ENCODE data around the gene ZNRD2. TPM values are rescaled to one million over a fixed set of nuclear protein-coding genes. Genes with fewer than 3 reads are reported as not detected.
A peak's percentile ranks its signal among the peaks of the same experiment; 100 is the strongest.

Gene ZNRD2
- polyA plus RNA-seq, 1 experiment, result 23.5 TPM

- POLR2A ChIA-PET, result interaction anchor here (0.6 to 2.5 kb wide), 17 partner anchors 9 to 263 kb away, joined by 3 to 13 read pairs (median 4); partner anchors contain the start of genes MALAT1, NEAT1, PCNX3 and POLA2
- Histone ChIP-seq H3K27me3 (ENCODE audit: control insufficient read depth, insufficient read depth, low read length) (no peaks in the 10 kb centered on the region), H3K27ac (ENCODE audit: low read depth, low read length) (peak within 1 kb of the TSS; percentile 61), H3K9me3 (ENCODE audit: control insufficient read depth, insufficient read depth, low read length) (no peaks in the 10 kb centered on the region), H3K4me3 (ENCODE audit: low read depth, low read length) (peak within 1 kb of the TSS; percentile 92)
- TF ChIP-seq CTCF (IDR thresholded peaks at IDR 0.05; ENCODE audit: low read depth, low read length), result no peak
- CTCF ChIA-PET, result interaction anchor here (0.6 to 1.4 kb wide), 3 partner anchors 69 to 250 kb away, joined by 3 to 6 read pairs (median 3); no protein-coding TSS in a partner anchor
- DNase-seq (ENCODE audit: low read depth, low spot score), result no peak
Measured at GRCh38 chr11:65524741-65525545, 45.3 kb upstream of the ZNRD2 start, which contains the start of gene SCYL1. Gene SCYL1, plus strand, starts transcription at chr11:65525083. Its CDS starts 71 bp downstream, at chr11:65525154.

GRCh38 chr11:65525546-65526480 is 44.5 kb upstream of the ZNRD2 start:
- no peak for TF ChIP-seq CTCF (IDR thresholded peaks at IDR 0.05; ENCODE audit: low read depth, low read length)
- H3K27me3 ChIP-seq (ENCODE audit: control insufficient read depth, insufficient read depth, low read length), result no peaks in the 10 kb centered on the region
- CTCF ChIA-PET, result interaction anchor here (0.6 to 1.4 kb wide), 4 partner anchors 69 to 250 kb away, joined by 3 to 6 read pairs (median 4); no protein-coding TSS in a partner anchor
- POLR2A ChIA-PET, result interaction anchor here (0.6 to 2.5 kb wide), 14 partner anchors 8 to 264 kb away, joined by 3 to 13 read pairs (median 4); partner anchors contain the start of genes MALAT1, NEAT1, PCNX3 and POLA2
- H3K9me3 ChIP-seq (ENCODE audit: control insufficient read depth, insufficient read depth, low read length), result no peaks in the 10 kb centered on the region
- H3K4me3 ChIP-seq (ENCODE audit: low read depth, low read length), result peak overlapping the region; percentile 92
- peak overlapping the region; percentile 61 for H3K27ac ChIP-seq (ENCODE audit: low read depth, low read length)
- DNase-seq (ENCODE audit: low read depth, low spot score), result no peak

- ChIA-PET CTCF (interaction anchor here (1.2 kb wide), 1 partner anchor 13 kb away, joined by 4 read pairs; no protein-coding TSS in a partner anchor), POLR2A (no interaction called here)
- TF ChIP-seq CTCF (IDR thresholded peaks at IDR 0.05; ENCODE audit: low read depth, low read length), result no peak
- H3K27ac ChIP-seq (ENCODE audit: low read depth, low read length), result no peak overlapping the region
- H3K9me3 ChIP-seq (ENCODE audit: control insufficient read depth, insufficient read depth, low read length), result no peaks in the 10 kb centered on the region
- no peaks in the 10 kb centered on the region for H3K27me3 ChIP-seq (ENCODE audit: control insufficient read depth, insufficient read depth, low read length)
- DNase-seq (ENCODE audit: low read depth, low spot score), result no peak
- H3K4me3 ChIP-seq (ENCODE audit: low read depth, low read length), result peak overlapping the region; percentile 92; the same call in 1 of the 2 replicates
Measured at GRCh38 chr11:65526744-65527143, 43.5 kb upstream of the ZNRD2 start.

- ChIA-PET POLR2A (interaction anchor here (1.0 kb wide), 1 partner anchor 11 kb away, joined by 3 read pairs; no protein-coding TSS in a partner anchor), CTCF (no interaction called here)
- Histone ChIP-seq H3K27ac (ENCODE audit: low read depth, low read length) (no peak overlapping the region), H3K9me3 (ENCODE audit: control insufficient read depth, insufficient read depth, low read length) (no peaks in the 10 kb centered on the region), H3K4me3 (ENCODE audit: low read depth, low read length) (no peak overlapping the region), H3K27me3 (ENCODE audit: control insufficient read depth, insufficient read depth, low read length) (no peaks in the 10 kb centered on the region)
- TF ChIP-seq CTCF (IDR thresholded peaks at IDR 0.05; ENCODE audit: low read depth, low read length), result no peak
- DNase-seq (ENCODE audit: low read depth, low spot score), result no peak
Measured at GRCh38 chr11:65528819-65529350, 41.4 kb upstream of the ZNRD2 start.

All from AG04450 (cell line).